ENCODE measurements around the gene IL17F.

- TF ChIP-seq POLR2A (IDR thresholded peaks at IDR 0.05): no peak
- TF ChIP-seq CTCF (IDR thresholded peaks at IDR 0.05): no peak
Observed at GRCh38 chr6:52244400-52244799, at the start of gene IL17F.
